HTERT RPE-1 (cell line): ENCODE data around the gene CNTN5.

Experiments used
- in situ Hi-C: fragments of 300-500 bp; cut with MboI; formaldehyde crosslinking; loops from 4 replicates; pipeline ENCODE4 v1.14.3; 2020; ENCODE audit warnings: low sequenced_read_pairs

CNTN5 gene

DNA sequence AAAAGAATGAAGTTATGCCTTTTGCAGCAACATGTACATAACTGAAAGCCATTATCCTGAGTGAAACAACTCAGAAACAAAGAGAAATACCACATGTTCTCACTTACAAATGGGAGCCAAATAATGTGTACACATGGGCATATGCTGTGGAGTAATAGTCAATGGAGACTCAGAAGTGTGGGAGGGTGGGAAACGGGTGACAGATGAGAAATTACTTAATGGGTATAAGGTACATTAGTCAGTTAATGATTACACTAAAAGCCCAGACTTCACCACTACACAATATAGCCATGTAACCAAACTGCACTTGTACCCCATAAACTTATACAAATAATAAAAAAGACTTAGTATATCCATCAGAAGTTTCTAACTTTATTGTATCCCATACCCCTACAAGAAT is 992.3 kb downstream of the CNTN5 start:
- in situ Hi-C loops, result no loop called here

DNA sequence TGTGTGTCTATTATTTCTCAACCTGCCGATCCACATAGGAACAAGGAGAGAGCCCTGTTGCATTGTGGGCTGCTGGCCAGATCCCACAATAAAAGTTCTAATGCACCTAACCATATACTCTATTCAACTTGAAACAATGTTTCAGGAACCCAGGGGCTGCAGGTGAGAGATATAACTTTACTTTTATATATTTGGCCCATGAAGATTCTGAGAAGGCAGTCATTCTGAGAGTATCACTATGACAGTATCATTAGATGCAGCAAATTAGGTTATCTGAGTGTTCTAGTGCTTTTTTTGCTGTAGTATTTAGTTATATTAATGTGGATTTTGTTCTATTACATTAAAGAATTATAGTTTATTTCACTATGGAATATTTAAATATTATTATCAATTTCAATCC is 1011.2 kb downstream of the CNTN5 start:
- in situ Hi-C loops, result no loop called here

DNA sequence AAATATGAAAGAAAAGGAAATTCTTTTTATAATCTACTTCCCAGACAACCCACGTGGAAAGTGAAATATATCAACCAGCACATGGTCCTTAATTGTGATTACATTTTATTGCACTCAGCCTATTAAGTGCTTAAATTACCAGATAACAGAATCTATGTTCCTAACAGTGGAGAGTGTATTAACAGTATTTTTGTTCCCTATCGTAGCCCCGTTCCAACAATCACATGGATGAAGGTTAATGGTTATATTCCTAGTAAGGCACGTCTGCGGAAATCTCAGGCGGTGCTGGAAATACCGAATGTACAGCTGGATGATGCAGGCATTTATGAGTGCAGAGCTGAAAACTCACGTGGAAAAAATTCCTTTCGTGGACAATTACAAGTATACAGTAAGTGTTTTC is 1040.3 kb downstream of the CNTN5 start:
- in situ Hi-C loops, result no loop called here

DNA sequence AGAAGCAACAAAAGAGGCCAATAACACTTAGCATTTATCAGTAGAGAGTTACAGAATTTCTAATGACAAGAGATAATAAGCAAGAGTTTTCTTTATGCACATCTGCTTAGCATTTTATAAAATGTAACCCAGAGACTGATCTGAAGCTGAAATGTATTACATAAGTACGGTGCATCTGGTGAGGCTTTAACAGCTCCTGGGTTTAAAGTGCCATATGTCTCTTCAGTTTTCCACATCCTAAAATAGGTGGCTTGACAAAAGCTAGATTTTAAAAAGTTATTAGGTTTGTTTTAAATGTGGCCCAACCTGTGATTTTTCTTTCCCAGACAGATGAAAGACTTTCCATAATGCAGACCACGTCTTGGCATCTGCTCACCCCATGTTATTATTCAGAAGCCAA is 1045.7 kb downstream of the CNTN5 start:
- in situ Hi-C loops, result no loop called here

DNA sequence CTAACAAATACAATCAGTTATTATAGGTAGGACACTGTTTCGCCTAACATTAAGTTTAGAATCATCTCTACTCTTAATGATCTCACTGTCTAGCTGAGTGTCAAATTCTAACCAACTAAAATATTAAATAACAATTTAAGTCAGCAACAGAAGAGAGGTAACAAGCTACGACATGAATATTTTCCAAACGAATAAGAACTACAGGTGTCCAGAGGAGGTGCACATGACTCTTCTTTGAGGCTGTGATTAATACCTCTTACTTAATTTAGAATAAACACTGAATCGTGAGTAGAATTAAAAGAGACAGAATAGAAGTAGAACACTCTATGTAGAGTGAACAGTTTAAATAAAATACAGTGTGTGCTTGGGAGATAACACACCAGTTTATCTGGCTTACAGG is 1047.4 kb downstream of the CNTN5 start:
- in situ Hi-C loops, result no loop called here

DNA sequence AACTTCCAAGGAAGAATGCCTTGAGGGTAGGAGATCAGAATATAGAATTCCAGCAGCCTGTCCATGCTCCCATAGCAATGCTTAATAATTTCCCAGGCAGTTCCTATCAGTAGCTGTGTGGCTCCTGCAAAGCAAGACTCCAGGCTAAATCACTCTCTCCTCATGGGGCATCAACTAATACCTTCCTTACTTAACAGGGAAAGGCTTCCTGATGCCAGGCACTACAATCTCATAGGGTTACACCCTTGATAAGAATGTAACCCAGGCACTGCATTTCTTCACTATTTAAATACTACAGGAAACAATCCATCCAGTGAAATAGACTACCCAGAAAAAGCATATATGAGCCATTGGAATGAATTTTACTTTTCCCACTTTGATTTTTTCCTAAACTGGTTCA is 1051.4 kb downstream of the CNTN5 start:
- in situ Hi-C loops, result no loop called here

DNA sequence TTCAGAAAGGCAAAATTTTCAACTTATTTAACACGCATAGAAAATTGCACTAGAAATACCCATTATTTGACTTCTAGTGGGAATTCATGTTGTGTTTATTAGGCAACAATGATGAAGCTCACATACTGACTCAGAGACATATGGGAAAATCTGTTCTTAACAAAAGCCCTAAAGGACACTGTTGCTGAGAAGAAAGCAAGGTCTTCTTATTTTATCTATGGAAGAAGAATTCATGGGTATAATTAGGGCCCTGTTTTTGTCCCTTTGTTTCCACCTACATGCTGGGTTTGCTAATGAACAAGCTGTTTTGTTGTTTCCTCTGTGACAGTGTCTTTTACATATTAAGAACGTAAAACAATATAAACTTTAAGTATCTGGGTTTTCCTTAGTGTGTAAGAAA is 1059.6 kb downstream of the CNTN5 start:
- in situ Hi-C loops, result no loop called here

DNA sequence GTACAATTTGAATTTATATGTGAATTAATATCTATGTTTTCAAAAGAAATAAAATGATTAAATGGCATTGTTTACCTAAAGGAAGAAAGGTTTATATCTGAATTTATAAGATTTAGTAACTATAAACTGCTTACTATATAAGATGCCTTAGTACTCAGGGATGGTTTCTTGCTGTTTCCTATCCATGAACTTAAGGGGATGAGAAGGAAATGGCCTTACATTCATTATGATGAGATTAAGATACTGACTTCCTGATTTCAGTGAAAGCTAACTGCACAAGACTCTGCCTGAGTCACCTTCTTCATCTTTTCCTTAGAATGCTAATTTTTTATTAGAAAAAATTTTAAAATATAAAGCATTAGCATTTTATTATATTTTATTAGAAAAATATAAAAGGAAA is 1060.1 kb downstream of the CNTN5 start:
- in situ Hi-C loops, result no loop called here

DNA sequence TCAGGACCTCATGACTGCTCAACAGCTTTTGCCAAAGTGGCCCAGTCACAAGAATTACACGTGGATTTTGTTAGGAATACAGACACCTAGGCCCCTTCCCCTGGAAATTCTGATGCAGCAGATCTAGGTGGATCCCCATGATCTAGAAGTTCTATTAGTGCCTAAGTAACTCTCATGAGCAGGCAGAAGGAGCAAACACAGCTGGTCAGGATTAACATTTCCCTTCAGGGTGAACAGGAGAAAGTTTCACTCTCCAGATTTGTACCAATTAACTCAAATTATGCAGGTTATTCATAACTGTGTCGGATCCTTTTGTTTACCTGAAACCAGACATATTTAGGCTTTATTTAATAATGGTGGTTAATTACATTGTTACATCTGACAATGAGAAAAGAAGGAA is 1072.9 kb downstream of the CNTN5 start:
- in situ Hi-C loops, result no loop called here

DNA sequence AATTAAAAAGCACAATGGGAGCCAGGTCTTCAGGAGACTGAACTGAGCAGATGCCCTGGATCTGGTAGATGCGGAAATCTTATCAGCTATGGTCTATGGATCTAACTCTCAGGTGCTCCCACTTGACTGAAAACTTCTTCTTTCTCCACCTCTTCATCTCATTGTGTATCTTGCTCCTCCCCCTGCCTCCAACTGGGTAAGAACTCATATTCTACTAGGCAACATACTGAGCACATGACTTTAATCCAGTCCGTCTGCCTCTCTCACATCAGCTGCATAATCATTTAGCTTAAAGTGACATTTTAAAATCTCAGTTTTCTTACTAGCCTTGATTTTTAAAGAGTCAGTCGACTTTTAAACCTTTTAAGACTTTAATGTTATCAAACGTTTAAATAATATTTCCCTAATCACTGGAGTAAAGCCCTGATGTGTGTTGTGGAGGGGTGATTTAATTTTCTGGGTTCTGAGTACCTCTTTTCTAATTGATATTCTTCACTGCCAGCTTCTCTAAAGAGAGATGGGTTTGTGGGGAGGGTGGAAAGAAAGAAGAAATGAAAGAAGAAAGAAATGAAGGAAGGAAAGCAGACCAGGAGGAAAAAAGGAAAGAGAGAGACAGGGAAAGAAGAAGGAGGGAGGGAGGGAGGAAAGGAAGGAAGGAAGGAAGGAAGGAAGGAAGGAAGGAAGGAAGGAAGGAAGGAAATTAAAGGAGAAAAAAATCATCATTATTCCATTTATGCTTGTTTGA is 1073.5 kb downstream of the CNTN5 start:
- in situ Hi-C loops, result no loop called here

DNA sequence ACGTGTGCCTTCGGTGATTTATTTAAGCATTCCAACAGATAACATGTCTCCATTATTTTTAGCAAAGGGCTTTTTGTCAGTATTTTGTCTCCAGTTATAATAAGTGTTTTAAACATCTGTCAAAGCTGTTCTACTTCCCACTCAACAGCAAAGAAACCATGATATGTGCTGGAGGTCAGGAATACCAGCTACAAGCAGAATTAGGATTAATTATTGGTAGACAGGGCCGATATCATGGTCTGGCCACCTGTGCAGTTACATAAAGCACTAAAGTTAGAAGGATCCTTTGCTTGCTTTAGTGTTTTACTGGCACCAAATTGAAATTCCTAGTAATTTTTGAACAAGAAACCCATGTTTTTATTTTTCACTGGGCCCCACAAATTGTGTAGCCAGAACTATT is 1075.1 kb downstream of the CNTN5 start:
- in situ Hi-C loops, result no loop called here

DNA sequence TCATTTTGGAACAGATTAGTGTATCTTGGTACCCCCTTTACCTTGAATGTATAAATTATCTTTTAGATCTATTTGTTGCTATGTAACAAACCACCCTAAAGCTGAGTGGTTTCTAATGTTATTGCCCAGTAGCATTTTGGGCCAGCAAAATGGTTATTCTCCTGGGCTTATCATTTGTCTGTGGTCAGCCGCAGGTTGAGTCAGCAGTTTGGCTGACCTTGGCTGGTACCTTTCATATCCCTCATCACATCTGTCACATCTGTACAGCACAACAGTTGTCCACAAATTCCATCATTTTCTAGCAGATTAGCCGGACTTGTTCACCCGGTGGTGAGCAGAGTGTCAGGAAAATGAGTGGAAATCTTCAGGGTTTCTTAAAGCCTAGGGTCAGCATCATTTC is 1077.8 kb downstream of the CNTN5 start:
- in situ Hi-C loops, result no loop called here

DNA sequence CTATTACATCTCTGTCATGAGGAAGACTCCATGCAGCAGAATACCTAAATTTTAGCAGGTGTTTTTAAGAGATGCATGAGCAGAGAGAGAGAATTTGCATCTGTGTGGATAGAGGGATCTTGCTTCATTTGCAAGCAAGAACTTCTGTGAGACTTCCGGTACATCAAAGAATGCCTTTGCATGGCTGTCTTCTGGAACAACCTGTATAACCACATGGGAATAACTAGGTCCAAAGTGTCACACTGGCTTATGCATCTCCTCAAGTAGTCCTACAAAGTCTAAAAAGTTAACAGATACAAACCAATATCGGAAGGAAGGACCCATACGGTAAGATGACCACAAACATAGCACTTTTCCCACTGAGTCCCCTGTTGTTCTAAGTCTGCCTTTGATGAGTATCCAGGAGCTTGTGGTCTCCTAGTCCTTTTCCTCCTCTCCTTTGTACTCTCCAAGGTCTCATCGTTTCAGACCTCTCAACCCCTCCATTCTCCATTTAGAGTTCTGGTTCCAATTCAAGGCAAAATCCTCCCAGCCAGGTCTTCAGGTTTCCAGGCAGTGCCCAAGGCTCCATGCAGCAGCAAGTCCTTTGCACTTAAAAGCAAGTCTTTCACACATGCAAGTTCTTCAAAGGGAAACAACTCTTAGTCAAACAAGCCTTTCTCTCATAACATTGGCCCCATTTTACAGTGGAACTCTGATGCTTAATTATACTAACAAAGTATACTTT is 1084.7 kb downstream of the CNTN5 start:
- in situ Hi-C loops, result no loop called here

DNA sequence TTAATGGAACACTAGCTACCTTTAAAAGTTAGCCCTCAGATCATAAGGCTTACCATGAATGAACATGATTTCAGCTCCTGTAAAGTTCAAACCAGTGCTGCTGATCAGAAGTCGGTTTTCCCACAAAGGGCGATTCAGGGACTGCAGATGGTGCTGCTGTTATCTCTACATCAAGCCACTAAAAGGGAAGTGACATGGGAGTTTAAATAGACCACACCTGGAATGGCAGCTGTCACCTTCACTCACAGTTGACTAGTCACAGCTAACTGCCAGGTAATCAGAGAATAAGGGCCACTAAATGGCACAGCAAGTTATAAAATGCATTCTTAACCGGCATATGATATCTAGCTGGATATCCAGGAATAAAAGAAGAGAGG is 1085.2 kb downstream of the CNTN5 start:
- in situ Hi-C loops, result no loop called here

DNA sequence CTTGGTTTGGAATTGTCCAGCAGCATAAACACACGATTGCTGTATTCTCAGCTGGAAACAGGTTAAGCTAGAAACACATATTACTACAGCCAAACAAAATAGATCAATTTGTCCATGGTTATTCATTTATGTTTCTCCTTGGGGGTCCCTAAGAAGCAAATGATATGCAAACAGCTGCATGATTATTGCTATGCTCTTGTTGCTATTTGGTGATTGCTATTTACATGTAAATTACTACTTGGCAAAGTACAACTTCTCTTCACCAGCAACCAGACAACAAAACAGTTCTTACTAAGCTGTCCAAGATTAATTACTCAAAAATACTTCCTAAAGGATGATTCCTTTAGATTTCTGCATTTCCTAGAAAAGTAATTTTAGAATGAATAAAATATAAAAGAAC is 1098.4 kb downstream of the CNTN5 start:
- in situ Hi-C loops, result no loop called here

DNA sequence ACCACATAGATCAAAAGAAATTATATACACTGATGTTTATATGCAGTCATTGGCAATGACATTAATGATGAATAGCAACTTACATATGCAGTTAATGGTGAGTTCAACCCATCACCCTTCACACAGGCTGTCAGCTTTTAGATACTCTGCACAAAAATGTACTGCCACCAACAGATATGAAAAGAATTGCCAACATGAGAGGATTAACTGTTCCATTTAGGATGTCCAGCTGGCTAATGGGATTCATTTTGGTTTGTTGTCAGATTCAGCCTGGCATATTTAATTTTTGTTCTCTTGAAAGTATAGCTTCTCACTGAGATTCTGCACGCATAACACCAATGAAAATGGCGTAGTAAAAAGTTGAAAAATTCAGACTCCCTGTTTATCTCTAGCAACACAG is 1112.4 kb downstream of the CNTN5 start:
- in situ Hi-C loops, result no loop called here

DNA sequence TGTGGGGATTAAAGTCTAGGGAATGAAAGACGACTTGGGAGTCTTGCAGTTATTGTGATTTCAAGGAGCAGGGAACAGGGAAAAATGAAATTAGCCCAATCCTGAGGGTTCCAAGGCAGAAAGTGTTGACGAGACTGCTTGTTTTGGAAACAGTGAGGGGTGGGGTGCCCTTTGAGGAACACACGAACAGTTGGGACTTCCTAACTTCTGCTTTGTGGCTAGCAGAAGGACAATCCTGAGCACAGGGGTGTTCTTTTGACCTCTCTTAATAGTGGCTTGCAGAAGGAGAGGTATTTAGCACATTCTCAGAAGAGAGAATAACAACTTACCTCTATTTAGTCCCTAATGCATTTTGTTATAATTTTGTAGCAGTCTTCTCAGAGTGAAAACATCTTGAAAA is 1120.5 kb downstream of the CNTN5 start:
- in situ Hi-C loops, result no loop called here

DNA sequence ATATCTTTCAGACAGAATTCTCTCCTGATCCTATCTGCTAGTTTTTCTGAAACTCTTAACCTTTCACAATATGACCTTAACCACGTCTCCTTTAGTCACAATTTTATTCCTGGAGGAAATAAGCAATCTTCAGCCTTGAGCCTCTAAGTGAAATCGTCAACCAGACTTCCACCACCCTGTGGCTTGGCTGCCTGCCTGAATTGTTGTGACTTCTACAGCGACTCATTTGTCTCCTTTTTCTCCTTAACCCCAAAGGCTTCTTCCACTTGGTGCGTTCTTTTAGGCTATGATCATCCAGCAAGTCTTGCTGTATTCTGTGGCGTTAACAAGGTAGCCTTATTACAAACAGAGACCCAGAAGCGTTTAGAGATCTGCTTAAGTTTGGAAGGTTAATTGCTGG is 1131.2 kb downstream of the CNTN5 start:
- in situ Hi-C loops, result no loop called here

DNA sequence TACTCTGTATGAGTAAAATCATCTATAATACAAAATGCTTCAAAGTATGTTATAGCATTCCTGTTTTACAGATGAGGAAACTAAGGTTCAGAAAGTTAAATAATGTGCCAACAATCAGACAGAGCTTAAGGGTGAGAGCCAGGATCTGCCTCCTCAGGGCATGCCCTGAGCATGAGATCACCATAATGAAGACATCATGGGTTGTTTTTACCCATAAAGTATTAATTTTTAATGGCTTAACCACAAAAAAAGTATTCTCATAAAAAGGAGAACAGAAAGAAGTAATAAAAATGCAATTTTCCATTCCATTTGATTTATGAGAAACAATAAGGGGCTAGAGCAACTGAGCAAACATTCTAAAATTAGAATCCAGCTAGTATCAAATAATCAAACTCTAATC is 1132.0 kb downstream of the CNTN5 start:
- in situ Hi-C loops, result no loop called here

DNA sequence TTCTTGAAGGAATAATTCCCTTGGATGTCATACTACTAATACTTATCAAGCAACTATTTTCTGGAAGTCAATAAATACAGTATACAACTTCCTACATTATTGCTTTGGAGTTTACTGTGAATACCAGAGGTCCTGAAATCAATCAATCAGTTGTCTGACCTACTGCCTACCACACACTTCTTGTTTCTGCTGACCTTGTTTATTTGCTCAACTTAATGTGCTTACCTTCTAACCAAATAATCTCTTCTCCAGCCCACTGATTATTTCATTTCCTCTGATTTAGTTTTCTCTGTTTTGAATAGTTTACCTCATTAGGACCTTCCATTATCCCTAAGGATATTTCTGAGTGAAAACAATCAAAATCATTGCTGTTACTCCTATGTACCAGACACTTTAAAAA is 1142.7 kb downstream of the CNTN5 start:
- in situ Hi-C loops, result no loop called here

DNA sequence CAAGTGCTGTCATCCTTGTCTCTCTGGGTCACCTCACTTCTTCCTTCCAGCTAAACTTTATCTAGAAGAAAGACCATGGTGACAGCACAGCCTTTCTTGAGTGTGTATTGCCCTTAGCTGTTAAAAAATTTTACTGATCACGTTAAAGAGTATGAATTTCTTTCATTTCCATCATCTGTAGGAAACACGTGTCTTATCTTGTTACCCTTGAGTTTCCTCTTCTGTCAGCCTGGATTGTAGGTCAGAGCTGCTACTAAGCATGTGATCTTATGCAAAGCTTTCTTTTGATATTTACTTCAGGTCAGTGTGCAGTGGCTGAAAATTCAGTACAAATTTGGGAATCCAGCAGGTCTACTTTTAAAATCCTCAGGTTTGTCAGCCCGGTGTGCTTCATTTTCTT is 1154.1 kb downstream of the CNTN5 start:
- in situ Hi-C loops, result no loop called here

DNA sequence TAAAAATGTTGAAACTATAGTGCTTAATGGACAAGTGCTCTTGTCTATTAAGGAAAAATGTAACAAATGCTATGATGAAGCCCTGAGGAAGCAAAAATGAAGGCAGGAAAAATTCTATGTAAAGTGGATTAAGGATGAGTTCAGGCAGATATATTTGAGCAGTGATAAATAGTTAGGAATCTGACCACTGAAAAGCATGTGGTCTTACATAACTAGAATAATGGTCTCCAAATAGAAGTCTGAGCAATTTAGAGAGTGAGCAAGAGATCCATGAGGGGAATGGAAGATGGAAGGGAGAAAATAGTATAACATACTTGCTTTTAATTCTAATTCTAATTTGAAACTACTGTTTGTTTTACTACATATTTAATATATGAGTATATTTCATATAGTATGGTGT is 1155.7 kb downstream of the CNTN5 start:
- in situ Hi-C loops, result no loop called here

DNA sequence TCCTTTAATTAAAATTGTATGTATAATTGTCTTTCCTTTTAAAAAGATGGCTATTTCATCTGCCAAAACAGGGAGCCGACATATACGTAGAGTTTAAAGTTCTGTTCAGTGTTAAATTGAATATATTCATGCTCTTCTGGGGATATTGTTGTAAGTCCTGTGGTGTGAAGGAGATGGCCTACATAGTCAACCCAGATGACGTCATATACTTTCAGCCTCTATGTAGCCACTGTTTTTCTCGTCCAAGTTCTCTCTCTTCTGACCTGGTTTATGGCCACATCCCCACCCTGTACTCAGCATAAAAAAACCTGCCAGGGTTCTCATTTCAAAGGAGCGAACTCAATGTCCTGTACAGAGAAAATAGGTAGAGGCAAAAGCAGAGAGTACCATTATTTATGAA is 1156.9 kb downstream of the CNTN5 start:
- in situ Hi-C loops, result no loop called here
